Loucy (cell line): ENCODE measurements around the gene ADAMTS6.
A peak's percentile ranks its signal among the peaks of the same experiment; 100 is the strongest.

Experiments
- H2AFZ ChIP-seq: fragments of 200-600 bp; sonication (generic); 2 replicates; pipeline ENCODE4 v1.6.0; 2016; ENCODE audit warnings: antibody characterized with exemption, mild to moderate bottlenecking, low read length, moderate library complexity
- H3F3A ChIP-seq: fragments of 200-600 bp; 2 replicates; pipeline ENCODE4 v1.6.0; 2016; ENCODE audit warnings: antibody characterized with exemption, low read depth, mild to moderate bottlenecking
- H3K27me3 ChIP-seq: fragments of 200-600 bp; sonication (generic); 2 replicates; pipeline ENCODE4 v1.6.1; 2014; ENCODE audit warnings: low read length, mild to moderate bottlenecking; ENCODE audit not compliant: insufficient read depth, poor library complexity, severe bottlenecking
- H3K36me3 ChIP-seq: fragments of 200-600 bp; sonication (generic); 2 replicates; pipeline ENCODE4 v1.6.1; 2016; ENCODE audit warnings: low read length; ENCODE audit not compliant: insufficient read depth
- H3K4me1 ChIP-seq: fragments of 200-600 bp; sonication (generic); 2 replicates; pipeline ENCODE4 v1.5.1; 2014; ENCODE audit warnings: low read length, mild to moderate bottlenecking; ENCODE audit not compliant: insufficient read depth, poor library complexity, severe bottlenecking
- H3K4me2 ChIP-seq: fragments of 200-600 bp; sonication (generic); 2 replicates; pipeline ENCODE4 v1.6.0; 2014; ENCODE audit warnings: antibody characterized with exemption, low read length, low read depth, mild to moderate bottlenecking; ENCODE audit not compliant: poor library complexity, severe bottlenecking
- H3K4me3 ChIP-seq: fragments of 200-600 bp; sonication (generic); 2 replicates; pipeline ENCODE4 v1.5.1; 2014; ENCODE audit warnings: low read length, mild to moderate bottlenecking, mixed read lengths; ENCODE audit not compliant: poor library complexity, severe bottlenecking
- H3K79me2 ChIP-seq: fragments of 200-600 bp; sonication (generic); 2 replicates; pipeline ENCODE4 v1.6.1; 2014; ENCODE audit warnings: low read length; ENCODE audit not compliant: insufficient read depth
- H3K9ac ChIP-seq: fragments of 200-600 bp; sonication (generic); 2 replicates; pipeline ENCODE4 v1.6.0; 2014; ENCODE audit warnings: mild to moderate bottlenecking, low read depth, low read length, moderate library complexity; ENCODE audit not compliant: poor library complexity, severe bottlenecking
- H3K9me2 ChIP-seq: fragments of 200-600 bp; sonication (generic); replicated peaks from 2 replicates; pipeline ENCODE4 v1.6.1; 2016; ENCODE audit warnings: low read depth, low read length, mixed read lengths
- H3K9me3 ChIP-seq: fragments of 200-600 bp; sonication (generic); 2 replicates; pipeline ENCODE4 v1.6.1; 2014; ENCODE audit warnings: mild to moderate bottlenecking, antibody characterized with exemption, low read length, low read depth; ENCODE audit not compliant: insufficient read depth
- H4K20me1 ChIP-seq: fragments of 200-600 bp; sonication (generic); 2 replicates; pipeline ENCODE4 v1.6.0; 2014; ENCODE audit warnings: antibody characterized with exemption, low read length, mild to moderate bottlenecking; ENCODE audit not compliant: insufficient read depth, poor library complexity, severe bottlenecking
- EZH2phosphoT487 ChIP-seq: fragments of 200-600 bp; IDR thresholded peaks from 2 replicates; pipeline ENCODE4 v1.6.1; 2018; ENCODE audit warnings: antibody characterized with exemption, mild to moderate bottlenecking, moderate library complexity, borderline replicate concordance
- TF ChIP-seq, protein P1 (sequence below): fragments of 200-600 bp; sonication (generic); conservative IDR thresholded peaks from 2 replicates; pipeline ENCODE4 v1.5.1; 2014; ENCODE audit warnings: mild to moderate bottlenecking, antibody characterized with exemption, low read length

ADAMTS6 gene

DNA sequence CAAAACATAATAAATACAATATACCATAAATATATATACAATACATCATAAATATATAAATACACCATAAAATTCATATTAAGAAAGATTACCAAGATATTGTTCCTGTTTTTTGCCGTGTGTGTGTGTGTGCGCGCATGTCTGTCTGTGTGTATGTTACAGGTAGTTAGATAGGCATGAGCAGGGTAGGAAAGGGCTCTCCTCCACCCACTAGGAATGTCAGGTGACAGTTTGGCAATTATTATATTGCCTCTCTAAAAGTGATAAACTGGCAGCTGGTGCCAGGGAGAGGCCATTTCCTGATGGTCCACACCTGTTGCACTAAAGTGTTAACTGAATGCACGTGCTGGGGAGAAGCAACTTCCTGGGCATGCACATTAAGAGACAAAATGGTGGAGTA lies 232.8 kb downstream of the ADAMTS6 start:
- Histone ChIP-seq H3K9me2 (no peaks in the 10 kb centered on the region), H3K36me3 (no peaks in the 10 kb centered on the region), H4K20me1 (no peaks in the 10 kb centered on the region), H3F3A (no peaks in the 10 kb centered on the region), H3K9ac (no peak overlapping the region), H2AFZ (peak overlapping the region; percentile 10; the same call in 1 of the 2 replicates), H3K4me1 (peaks cover 5% of the 10 kb centered on the region), H3K79me2 (no peaks in the 10 kb centered on the region), H3K4me2 (no peak overlapping the region), H3K27me3 (no peaks in the 10 kb centered on the region), H3K9me3 (no peaks in the 10 kb centered on the region), H3K4me3 (no peak overlapping the region)
- TF ChIP-seq EZH2phosphoT487, result no peak
- TF ChIP-seq, protein P1, sequence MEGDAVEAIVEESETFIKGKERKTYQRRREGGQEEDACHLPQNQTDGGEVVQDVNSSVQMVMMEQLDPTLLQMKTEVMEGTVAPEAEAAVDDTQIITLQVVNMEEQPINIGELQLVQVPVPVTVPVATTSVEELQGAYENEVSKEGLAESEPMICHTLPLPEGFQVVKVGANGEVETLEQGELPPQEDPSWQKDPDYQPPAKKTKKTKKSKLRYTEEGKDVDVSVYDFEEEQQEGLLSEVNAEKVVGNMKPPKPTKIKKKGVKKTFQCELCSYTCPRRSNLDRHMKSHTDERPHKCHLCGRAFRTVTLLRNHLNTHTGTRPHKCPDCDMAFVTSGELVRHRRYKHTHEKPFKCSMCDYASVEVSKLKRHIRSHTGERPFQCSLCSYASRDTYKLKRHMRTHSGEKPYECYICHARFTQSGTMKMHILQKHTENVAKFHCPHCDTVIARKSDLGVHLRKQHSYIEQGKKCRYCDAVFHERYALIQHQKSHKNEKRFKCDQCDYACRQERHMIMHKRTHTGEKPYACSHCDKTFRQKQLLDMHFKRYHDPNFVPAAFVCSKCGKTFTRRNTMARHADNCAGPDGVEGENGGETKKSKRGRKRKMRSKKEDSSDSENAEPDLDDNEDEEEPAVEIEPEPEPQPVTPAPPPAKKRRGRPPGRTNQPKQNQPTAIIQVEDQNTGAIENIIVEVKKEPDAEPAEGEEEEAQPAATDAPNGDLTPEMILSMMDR, result no peak

DNA sequence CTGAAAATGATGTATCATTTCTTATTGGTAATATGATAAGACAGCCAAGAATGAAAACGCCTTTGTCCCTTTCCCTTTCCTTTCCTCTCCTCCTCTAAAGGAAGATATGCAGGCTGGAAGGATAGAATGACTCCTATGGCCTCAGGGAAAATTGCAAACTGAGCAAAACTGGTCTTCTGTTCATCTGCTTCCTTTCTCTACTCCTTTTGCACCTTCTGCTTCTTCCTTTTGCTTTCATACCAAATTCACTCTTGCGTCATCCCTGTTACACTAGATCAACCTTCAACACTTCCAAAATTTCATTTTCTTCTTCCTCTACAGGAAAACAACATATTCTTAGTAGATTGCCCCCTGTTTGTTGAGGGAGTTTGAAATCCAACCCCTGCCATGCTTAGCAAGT lies 234.1 kb downstream of the ADAMTS6 start:
- peaks cover 5% of the 10 kb centered on the region for H3K4me1 ChIP-seq
- no peaks in the 10 kb centered on the region for H3K27me3 ChIP-seq
- H3K79me2 ChIP-seq, result no peaks in the 10 kb centered on the region
- no peak overlapping the region for H3K9ac ChIP-seq
- TF ChIP-seq EZH2phosphoT487, result no peak
- TF ChIP-seq, protein P1, result no peak
- no peaks in the 10 kb centered on the region for H3K36me3 ChIP-seq
- no peak overlapping the region for H3K4me3 ChIP-seq
- H2AFZ ChIP-seq, result no peak overlapping the region
- H3F3A ChIP-seq, result no peaks in the 10 kb centered on the region
- no peaks in the 10 kb centered on the region for H3K9me2 ChIP-seq
- no peak overlapping the region for H3K4me2 ChIP-seq
- H3K9me3 ChIP-seq, result no peaks in the 10 kb centered on the region
- no peaks in the 10 kb centered on the region for H4K20me1 ChIP-seq

DNA sequence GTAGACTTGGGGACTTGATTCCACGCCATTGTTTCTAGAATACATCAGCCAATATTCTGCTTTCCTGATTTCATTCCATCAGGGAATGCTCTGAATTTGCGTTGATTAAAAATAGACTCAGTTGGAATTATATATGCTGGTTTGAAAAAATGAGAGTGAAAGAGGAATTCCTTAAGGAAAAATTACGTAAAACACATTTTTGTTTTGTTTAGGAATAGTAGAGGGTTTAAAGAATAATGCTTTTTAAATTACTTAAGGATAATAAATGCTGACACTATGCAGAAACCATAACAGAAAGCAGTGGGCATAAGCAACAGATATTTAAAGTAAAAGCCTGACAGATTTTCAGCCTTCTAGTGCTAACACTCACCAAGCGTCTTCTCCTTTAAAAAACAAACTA lies 235.0 kb downstream of the ADAMTS6 start:
- no peaks in the 10 kb centered on the region for H4K20me1 ChIP-seq
- H3K9me3 ChIP-seq, result no peaks in the 10 kb centered on the region
- H3K9ac ChIP-seq, result no peak overlapping the region
- H3K9me2 ChIP-seq, result no peaks in the 10 kb centered on the region
- H3K4me1 ChIP-seq, result peaks cover 5% of the 10 kb centered on the region
- H3K27me3 ChIP-seq, result no peaks in the 10 kb centered on the region
- H3K36me3 ChIP-seq, result no peaks in the 10 kb centered on the region
- no peak overlapping the region for H2AFZ ChIP-seq
- TF ChIP-seq EZH2phosphoT487, result no peak
- TF ChIP-seq, protein P1, result no peak
- no peak overlapping the region for H3K4me3 ChIP-seq
- H3K4me2 ChIP-seq, result no peak overlapping the region
- H3F3A ChIP-seq, result no peaks in the 10 kb centered on the region
- no peaks in the 10 kb centered on the region for H3K79me2 ChIP-seq
